CD14-positive monocyte (primary cell): Measurements from ENCODE around the gene KIF1A. TPM values are rescaled to one million over a fixed set of nuclear protein-coding genes. Genes with fewer than 3 reads are reported as not detected.

Source experiments
- DNase-seq, 3 donors: peaks; one replicate each; pipeline ENCODE4 v3.0.0-alpha.2; 2011 to 2022
- H2AFZ ChIP-seq: 2 replicates; pipeline ENCODE4 v1.6.0; 2012; ENCODE audit warnings: mild to moderate bottlenecking, low read depth, low read length, inconsistent platforms; ENCODE audit not compliant: insufficient read depth, poor library complexity, severe bottlenecking
- H3K27ac ChIP-seq, 2 donors: 1 replicate in 1 of 2; 2 replicates in 1 of 2; pipeline ENCODE4 v1.5.1; 2012 to 2013; ENCODE audit warnings: low read length in 2 of 2, control low read depth in 1 of 2, inconsistent platforms in 1 of 2, low read depth in 1 of 2, mild to moderate bottlenecking in 1 of 2
- H3K27me3 ChIP-seq, 2 donors: one replicate each; pipeline versions ENCODE4 v1.6.0 to v1.6.1; 2011 to 2013; ENCODE audit warnings: low read length in 2 of 2; ENCODE audit not compliant: control insufficient read depth in 2 of 2, insufficient read depth in 2 of 2
- H3K36me3 ChIP-seq, 2 donors: replicated peaks in 1 of 2; 1 replicate in 1 of 2; 2 replicates in 1 of 2; pipeline versions ENCODE4 v1.5.1 to v1.6.1; 2012 to 2013; ENCODE audit warnings: low read length in 2 of 2, control low read depth in 1 of 2, inconsistent platforms in 1 of 2, mild to moderate bottlenecking in 1 of 2; ENCODE audit not compliant: insufficient read depth in 2 of 2, control insufficient read depth in 1 of 2
- H3K4me1 ChIP-seq, 2 donors: 1 replicate in 1 of 2; 2 replicates in 1 of 2; pipeline versions ENCODE4 v1.5.1 to v1.6.1; 2012 to 2013; ENCODE audit warnings: low read length in 2 of 2, control low read depth in 1 of 2, inconsistent platforms in 1 of 2, mild to moderate bottlenecking in 1 of 2, moderate library complexity in 1 of 2; ENCODE audit not compliant: insufficient read depth in 2 of 2, control insufficient read depth in 1 of 2
- H3K4me2 ChIP-seq: replicated peaks from 2 replicates; pipeline ENCODE3; 2012; ENCODE audit warnings: low read length, moderate library complexity, mild to moderate bottlenecking; ENCODE audit not compliant: poor library complexity, severe bottlenecking; ENCODE audit errors: extremely low read depth
- H3K4me3 ChIP-seq, 3 experiments: fragments of 200-600 bp in 1 of 3; sonication (generic) in 1 of 3; replicated peaks in 1 of 3; 1 replicate in 2 of 3; 2 replicates in 1 of 3; pipeline ENCODE4 v1.5.1; 2011 to 2013; ENCODE audit warnings: low read length in 3 of 3, mild to moderate bottlenecking in 3 of 3, control low read depth in 2 of 3, low read depth in 2 of 3, inconsistent platforms in 1 of 3, moderate library complexity in 1 of 3
- H3K79me2 ChIP-seq: 2 replicates; pipeline ENCODE4 v1.6.0; 2012; ENCODE audit warnings: mild to moderate bottlenecking, control low read depth, inconsistent platforms, low read length, moderate library complexity; ENCODE audit not compliant: insufficient read depth
- H3K9ac ChIP-seq: 2 replicates; pipeline ENCODE4 v1.6.0; 2017; ENCODE audit warnings: low read length, mild to moderate bottlenecking; ENCODE audit not compliant: insufficient read depth, poor library complexity, severe bottlenecking
- H3K9me3 ChIP-seq, 2 donors: replicated peaks in 1 of 2; 1 replicate in 1 of 2; 2 replicates in 1 of 2; pipeline versions ENCODE4 v1.5.1 to v1.6.1; 2012 to 2013; ENCODE audit warnings: low read length in 2 of 2, control low read depth in 1 of 2; ENCODE audit not compliant: control insufficient read depth in 1 of 2, insufficient read depth in 1 of 2
- H4K20me1 ChIP-seq: 2 replicates; pipeline ENCODE4 v1.6.0; 2012; ENCODE audit warnings: mild to moderate bottlenecking, low read length, control low read depth, moderate library complexity; ENCODE audit not compliant: insufficient read depth
- H3K27ac Mint-ChIP-seq, 7 donors: one replicate each; pipeline ENCODE4 v1.8.0; 2020; ENCODE audit warnings: mild to moderate bottlenecking in 7 of 7, mixed read lengths in 7 of 7, moderate library complexity in 6 of 7, inconsistent platforms in 2 of 7
- H3K27me3 Mint-ChIP-seq, 3 donors: one replicate each; pipeline ENCODE4 v1.8.0; 2021 to 2022; ENCODE audit warnings: low read depth in 3 of 3, mild to moderate bottlenecking in 3 of 3, mixed read lengths in 3 of 3, moderate library complexity in 3 of 3, inconsistent platforms in 1 of 3
- H3K36me3 Mint-ChIP-seq, 2 donors: one replicate each; pipeline ENCODE4 v1.8.0; 2020; ENCODE audit warnings: mixed read lengths in 2 of 2, inconsistent platforms in 1 of 2, mild to moderate bottlenecking in 1 of 2
- H3K4me1 Mint-ChIP-seq: one replicate; pipeline ENCODE4 v1.8.0; 2020; ENCODE audit warnings: mild to moderate bottlenecking, mixed read lengths
- H3K4me3 Mint-ChIP-seq, 2 donors: one replicate each; pipeline ENCODE4 v1.8.0; 2020; ENCODE audit warnings: mild to moderate bottlenecking in 2 of 2, mixed read lengths in 2 of 2, moderate library complexity in 1 of 2
- H3K9me3 Mint-ChIP-seq, 7 donors: one replicate each; pipeline ENCODE4 v1.8.0; 2020 to 2022; ENCODE audit warnings: mixed read lengths in 7 of 7, mild to moderate bottlenecking in 6 of 7, moderate library complexity in 6 of 7, inconsistent platforms in 2 of 7
- CTCF ChIP-seq: fragments of 200-600 bp; IDR thresholded peaks from one replicate; pipeline ENCODE4 v1.8.0; 2022; ENCODE audit warnings: antibody characterized with exemption, mild to moderate bottlenecking
- WGBS: methylation state at CpG from one replicate; pipeline ENCODE4 v1.1.5; 2013; ENCODE audit warnings: missing lambda C conversion rate; ENCODE audit not compliant: insufficient coverage; 5-methylcytosine and 5-hydroxymethylcytosine counted together
- intact Hi-C, 2 donors: fragments of 100-400 bp; cut with micrococcal nuclease; formaldehyde crosslinking; loops; one replicate each; pipeline versions ENCODE4 v1.15.0 to v1.15.1; 2023
- polyA plus RNA-seq, 3 donors: library from polyadenylated mRNA; depleted of rRNA in 1 of 3; unstranded in 2 of 3; stranded (reverse) in 1 of 3; fragments of 300-500 nt in 2 of 3; fragments of >200 nt in 1 of 3; fragmentation: Illumina TruSeq in 2 of 3; gene quantifications; 1 replicate in 2 of 3; 2 replicates in 1 of 3; pipeline ENCODE4 v1.2.3, GENCODE V29; 2012 to 2021

KIF1A gene
- polyA plus RNA-seq, 3 donors = not detected

GRCh38 chr2:240789051-240789453, 31.0 kb downstream of the KIF1A start:
- Mint-ChIP-seq H3K4me3 (no peak overlapping the region), H3K9me3 (no peaks in the 10 kb centered on the region), H3K36me3 (no peaks in the 10 kb centered on the region), H3K27me3 (peaks cover 1 to 9% (median 2%) of the 10 kb centered on the region in 3 donors), H3K4me1 (no peaks in the 10 kb centered on the region), H3K27ac (no peak overlapping the region)
- 83% methylated on average over 13 of the region's 13 CpGs for WGBS
- Histone ChIP-seq H3K36me3 (no peaks in the 10 kb centered on the region), H3K27ac (no peak overlapping the region), H2AFZ (no peak overlapping the region), H4K20me1 (no peaks in the 10 kb centered on the region), H3K79me2 (no peaks in the 10 kb centered on the region), H3K4me1 (no peaks in the 10 kb centered on the region), H3K27me3 (no peaks in the 10 kb centered on the region), H3K9me3 (no peaks in the 10 kb centered on the region), H3K9ac (no peak overlapping the region), H3K4me3 (no peak overlapping the region), H3K4me2 (no peak overlapping the region)
- intact Hi-C loops = no loop called here
- no peak for DNase-seq
- no peak for TF ChIP-seq CTCF

GRCh38 chr2:240788482-240788881, 31.5 kb downstream of the KIF1A start:
- Histone ChIP-seq H2AFZ (no peak overlapping the region), H3K4me3 (no peak overlapping the region), H3K27me3 (no peaks in the 10 kb centered on the region), H3K27ac (no peak overlapping the region), H4K20me1 (no peaks in the 10 kb centered on the region), H3K9me3 (no peaks in the 10 kb centered on the region), H3K4me1 (no peaks in the 10 kb centered on the region), H3K79me2 (no peaks in the 10 kb centered on the region), H3K4me2 (no peak overlapping the region), H3K9ac (no peak overlapping the region), H3K36me3 (no peaks in the 10 kb centered on the region)
- H3K4me3 Mint-ChIP-seq = no peak overlapping the region
- H3K4me1 Mint-ChIP-seq = no peaks in the 10 kb centered on the region
- no peak overlapping the region for H3K27ac Mint-ChIP-seq
- no peak for DNase-seq
- no peaks in the 10 kb centered on the region for H3K9me3 Mint-ChIP-seq
- H3K36me3 Mint-ChIP-seq = no peaks in the 10 kb centered on the region
- WGBS = 88% methylated on average over 3 of the region's 4 CpGs
- H3K27me3 Mint-ChIP-seq = peaks cover 0 to 5% (median 1%) of the 10 kb centered on the region in 3 donors
- no peak for TF ChIP-seq CTCF
- intact Hi-C loops = no loop called here
